Brain microvascular endothelial cell (primary cell): ENCODE measurements around the gene TMEM132D.

Experiments
- DNase-seq: peaks from one replicate; pipeline ENCODE4 v3.0.0-alpha.2; 2020
- H3K27ac ChIP-seq: fragments of 250-450 bp; sonication (Bioruptor Pico); 2 replicates; pipeline ENCODE4 v1.5.1; 2020; ENCODE audit warnings: mild to moderate bottlenecking, moderate library complexity
- H3K27me3 ChIP-seq: fragments of 250-450 bp; sonication (Bioruptor Pico); replicated peaks from 2 replicates; pipeline ENCODE4 v1.5.1; 2020; ENCODE audit warnings: mild to moderate bottlenecking
- H3K36me3 ChIP-seq: fragments of 250-450 bp; sonication (Bioruptor Pico); replicated peaks from 2 replicates; pipeline ENCODE4 v1.5.1; 2020; ENCODE audit warnings: mild to moderate bottlenecking
- H3K4me3 ChIP-seq: 2 replicates; pipeline ENCODE4 v1.5.1; 2011; ENCODE audit warnings: low read depth, mild to moderate bottlenecking, control low read depth, low read length, moderate library complexity
- in situ Hi-C: cut with HindIII; loops from 2 replicates; pipeline ENCODE4 v1.10.0; 2017; ENCODE audit warnings: low sequenced_read_pairs, low pct_ligation_motif_present
- TF ChIP-seq, protein P1 (sequence below): IDR thresholded peaks from 2 replicates; pipeline ENCODE4 v1.5.1; 2011; ENCODE audit warnings: low read depth, mild to moderate bottlenecking, moderate library complexity, low read length, control low read depth, inconsistent platforms; ENCODE audit errors: missing control alignments

The TMEM132D gene

DNA sequence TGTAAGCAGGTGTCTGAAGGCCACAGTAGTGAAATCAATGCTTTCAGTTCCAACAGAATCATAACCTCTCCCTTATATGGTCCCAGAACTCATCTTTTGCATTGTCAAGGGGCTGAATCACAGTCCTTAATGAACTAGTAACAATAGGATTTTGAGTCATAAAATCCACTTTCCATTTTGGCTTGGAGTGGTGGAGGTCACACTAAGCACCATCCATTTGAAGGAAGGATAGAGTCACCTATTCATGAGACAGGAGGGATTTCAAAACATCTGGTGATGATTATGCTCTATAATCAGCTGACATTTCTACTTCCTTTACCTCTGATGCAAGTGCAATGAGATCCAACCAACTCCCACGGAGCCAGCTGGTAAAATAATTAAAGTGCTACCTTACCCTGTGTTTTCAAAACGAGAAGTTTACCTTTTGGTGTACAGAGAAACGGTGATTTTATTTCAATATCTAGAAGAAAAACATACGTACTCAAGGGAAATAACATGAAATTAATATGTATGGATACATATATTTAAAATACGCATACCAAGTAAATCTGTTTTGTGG is 59.1 kb downstream of the TMEM132D start:
- in situ Hi-C loops, result no loop called here
- H3K27me3 ChIP-seq, result no peaks in the 10 kb centered on the region

DNA sequence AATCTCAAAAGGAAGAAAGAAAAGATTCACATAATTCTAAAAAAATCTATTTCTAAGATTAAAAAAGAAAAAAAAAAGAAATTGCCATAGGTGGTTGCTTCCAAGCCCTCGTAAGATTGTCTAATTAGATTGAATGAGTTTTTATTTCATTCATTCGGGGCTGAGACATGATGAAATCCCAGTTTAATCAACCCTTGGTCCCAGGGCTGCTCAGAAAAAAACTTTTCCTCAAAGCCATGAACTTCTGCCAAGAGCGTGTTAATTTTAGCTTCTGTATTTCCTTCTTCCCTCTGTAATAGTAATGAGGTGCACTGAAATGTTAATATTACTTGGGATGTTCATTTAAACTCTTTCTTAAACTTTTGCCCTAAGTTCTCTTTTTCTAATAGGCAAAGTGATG is 62.6 kb downstream of the TMEM132D start:
- DNase-seq, result no peak
- in situ Hi-C loops, result no loop called here
- H3K36me3 ChIP-seq, result no peaks in the 10 kb centered on the region
- H3K27ac ChIP-seq, result no peak overlapping the region
- TF ChIP-seq, protein P1, sequence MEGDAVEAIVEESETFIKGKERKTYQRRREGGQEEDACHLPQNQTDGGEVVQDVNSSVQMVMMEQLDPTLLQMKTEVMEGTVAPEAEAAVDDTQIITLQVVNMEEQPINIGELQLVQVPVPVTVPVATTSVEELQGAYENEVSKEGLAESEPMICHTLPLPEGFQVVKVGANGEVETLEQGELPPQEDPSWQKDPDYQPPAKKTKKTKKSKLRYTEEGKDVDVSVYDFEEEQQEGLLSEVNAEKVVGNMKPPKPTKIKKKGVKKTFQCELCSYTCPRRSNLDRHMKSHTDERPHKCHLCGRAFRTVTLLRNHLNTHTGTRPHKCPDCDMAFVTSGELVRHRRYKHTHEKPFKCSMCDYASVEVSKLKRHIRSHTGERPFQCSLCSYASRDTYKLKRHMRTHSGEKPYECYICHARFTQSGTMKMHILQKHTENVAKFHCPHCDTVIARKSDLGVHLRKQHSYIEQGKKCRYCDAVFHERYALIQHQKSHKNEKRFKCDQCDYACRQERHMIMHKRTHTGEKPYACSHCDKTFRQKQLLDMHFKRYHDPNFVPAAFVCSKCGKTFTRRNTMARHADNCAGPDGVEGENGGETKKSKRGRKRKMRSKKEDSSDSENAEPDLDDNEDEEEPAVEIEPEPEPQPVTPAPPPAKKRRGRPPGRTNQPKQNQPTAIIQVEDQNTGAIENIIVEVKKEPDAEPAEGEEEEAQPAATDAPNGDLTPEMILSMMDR, result no peak
- no peaks in the 10 kb centered on the region for H3K27me3 ChIP-seq
- H3K4me3 ChIP-seq, result no peak overlapping the region

More for the DNA sequence above, 59.1 kb downstream of the TMEM132D start:
- H3K36me3 ChIP-seq, result no peaks in the 10 kb centered on the region
- no peak overlapping the region for H3K4me3 ChIP-seq
- H3K27ac ChIP-seq, result peak overlapping the region; percentile 63
- TF ChIP-seq, protein P1, result no peak
- DNase-seq, result peak; percentile 61

DNA sequence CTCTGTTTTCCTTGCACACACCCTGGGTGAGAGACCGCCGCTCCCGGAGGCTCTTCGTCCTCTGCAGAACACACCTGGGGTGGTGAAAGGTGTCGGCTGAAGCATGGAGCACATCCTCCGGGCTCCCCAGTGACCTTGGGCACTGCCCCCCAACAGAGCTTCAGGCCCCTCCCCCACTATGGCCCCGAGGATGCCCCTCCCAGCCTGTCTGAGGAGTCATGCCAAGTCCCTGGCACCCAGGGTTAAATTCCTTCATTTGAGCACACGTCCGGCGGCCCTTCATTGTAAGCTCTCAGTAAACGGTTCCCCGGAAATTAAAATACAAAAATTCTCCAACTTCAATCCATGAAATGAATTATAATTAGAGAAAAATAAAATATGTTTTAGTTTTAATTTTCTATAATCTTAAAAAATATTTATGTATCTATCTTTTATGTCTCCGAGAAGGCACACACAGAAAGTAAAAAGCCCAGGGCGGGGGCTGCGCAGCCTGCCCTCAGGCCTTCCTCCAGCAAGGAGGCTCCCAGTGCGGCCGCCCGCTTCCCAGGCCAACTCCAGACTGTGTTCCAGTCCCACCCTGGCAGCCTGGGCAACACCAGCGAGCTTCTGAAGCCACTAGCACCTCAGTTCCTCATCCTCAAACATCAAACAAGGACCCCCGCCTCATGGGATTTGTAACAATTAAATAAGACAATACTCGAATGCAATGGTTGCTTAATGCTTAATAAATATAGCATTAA is 63.5 kb downstream of the TMEM132D start:
- TF ChIP-seq, protein P1, result no peak
- Histone ChIP-seq H3K27me3 (no peaks in the 10 kb centered on the region), H3K36me3 (no peaks in the 10 kb centered on the region), H3K27ac (no peak overlapping the region), H3K4me3 (no peak overlapping the region)
- no peak for DNase-seq
- in situ Hi-C loops, result no loop called here

DNA sequence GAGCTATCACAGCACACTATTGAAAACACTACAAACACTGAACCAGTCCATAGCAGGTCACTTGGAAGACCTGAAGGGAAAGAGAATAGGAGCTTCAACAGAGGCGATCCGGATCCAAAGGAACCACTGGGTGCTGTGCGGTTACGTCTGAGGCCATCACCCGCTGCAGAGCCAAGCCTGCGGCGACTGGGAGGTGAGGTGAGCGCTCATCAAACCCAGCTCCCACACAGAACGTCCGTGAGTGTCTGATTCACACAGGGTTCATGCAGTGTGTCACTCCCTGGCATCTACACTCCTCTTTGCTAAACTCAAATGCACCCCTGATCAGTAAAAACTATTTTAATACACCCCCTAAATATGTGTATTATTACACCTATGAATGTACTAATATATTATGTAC is 64.1 kb downstream of the TMEM132D start:
- Histone ChIP-seq H3K27ac (no peak overlapping the region), H3K27me3 (no peaks in the 10 kb centered on the region), H3K4me3 (no peak overlapping the region), H3K36me3 (no peaks in the 10 kb centered on the region)
- in situ Hi-C loops, result no loop called here
- no peak for DNase-seq
- TF ChIP-seq, protein P1, result no peak

DNA sequence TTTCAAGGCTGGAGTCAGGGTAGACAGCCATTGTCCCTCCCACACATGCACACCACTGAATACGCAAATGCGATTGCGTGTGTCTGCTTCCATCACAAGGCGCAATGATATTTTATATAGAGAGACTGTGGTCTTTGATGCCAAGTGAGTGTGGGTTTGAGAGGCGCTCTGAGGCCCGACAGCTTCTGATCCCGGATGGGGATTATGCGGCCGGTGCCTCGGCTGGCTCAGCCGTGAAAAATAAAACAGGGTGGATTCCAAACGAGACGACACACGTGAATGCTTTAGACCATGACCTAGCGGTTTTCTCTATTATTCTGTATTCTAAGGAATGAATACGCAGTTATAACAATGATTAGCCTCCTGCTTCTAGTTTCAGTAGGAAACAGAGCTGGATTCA is 72.5 kb downstream of the TMEM132D start:
- DNase-seq, result no peak
- Histone ChIP-seq H3K36me3 (no peaks in the 10 kb centered on the region), H3K27ac (no peak overlapping the region), H3K27me3 (no peaks in the 10 kb centered on the region), H3K4me3 (no peak overlapping the region)
- TF ChIP-seq, protein P1, result no peak
- in situ Hi-C loops, result no loop called here
